ENCODE results near the gene RNASET2.
"Not testable (repeated sequence)": the region's sequence is repeated elsewhere in the genome, so short reads cannot be mapped to it uniquely, and the experiment has no call there.

RNASET2 gene

DNA sequence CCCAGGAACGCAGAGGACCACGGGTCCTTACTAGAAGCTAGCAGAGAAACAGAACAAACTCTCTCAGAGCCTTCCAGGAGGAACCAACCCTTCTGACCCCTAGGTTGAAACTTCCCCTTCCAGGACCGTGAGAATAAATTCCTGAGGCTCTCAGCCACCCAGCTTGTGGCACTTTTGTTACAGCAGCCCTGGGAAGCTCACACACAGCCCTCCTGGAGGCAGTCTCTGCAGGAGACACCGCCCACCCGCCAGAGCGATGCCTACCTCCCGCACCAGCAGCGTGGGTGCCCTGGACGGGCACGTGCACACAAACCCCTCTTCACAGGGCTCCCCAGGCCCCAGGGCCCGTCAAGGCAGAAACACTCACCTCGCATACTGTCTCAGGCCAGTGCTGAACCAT is 4.2 kb downstream of the RNASET2 start:
- Histone ChIP-seq H3K36me3 (ENCODE audit: insufficient read depth, low read length) (peaks cover 6% of the 10 kb centered on the region), H3K9me3 (ENCODE audit: low read length) (no peaks in the 10 kb centered on the region), H3K27me3 (ENCODE audit: control insufficient read depth in 1 of 2, insufficient read depth in 2 of 2, low read length in 2 of 2) (no peaks in the 10 kb centered on the region), H3K4me1 (ENCODE audit: insufficient read depth, low read length) (peaks cover 6% of the 10 kb centered on the region), H3K4me3 (ENCODE audit: low read depth in 1 of 2, low read length in 2 of 2) (no peak overlapping the region), H3K9ac (ENCODE audit: low read length) (no peak overlapping the region), H3K27ac (ENCODE audit: low read depth, low read length) (no peak overlapping the region)

DNA sequence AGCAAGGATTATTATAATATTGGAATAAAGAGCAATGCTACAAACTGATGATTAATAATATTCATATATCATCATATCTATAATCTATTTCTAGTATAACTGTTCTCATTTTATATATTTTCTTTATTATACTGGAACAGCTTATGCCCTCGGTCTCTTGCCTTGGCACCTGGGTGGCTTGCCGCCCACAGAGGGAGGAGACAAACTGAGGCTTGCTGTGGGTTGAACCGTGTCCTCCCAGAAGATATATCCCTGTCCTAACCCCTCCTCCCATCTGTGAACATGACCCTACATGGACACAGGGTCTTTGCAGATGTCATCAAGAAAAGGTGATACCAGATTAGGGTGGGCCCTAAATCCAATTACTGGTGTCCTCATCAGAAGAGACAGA is 4.7 kb downstream of the RNASET2 start:
- H3K4me3 ChIP-seq (ENCODE audit: low read depth in 1 of 2, low read length in 2 of 2): no peak overlapping the region
- H3K27ac ChIP-seq (ENCODE audit: low read depth, low read length): no peak overlapping the region
- no peaks in the 10 kb centered on the region for H3K9me3 ChIP-seq (ENCODE audit: low read length)
- H3K36me3 ChIP-seq (ENCODE audit: insufficient read depth, low read length): peaks cover 7% of the 10 kb centered on the region
- H3K27me3 ChIP-seq (ENCODE audit: control insufficient read depth in 1 of 2, insufficient read depth in 2 of 2, low read length in 2 of 2): no peaks in the 10 kb centered on the region
- H3K4me1 ChIP-seq (ENCODE audit: insufficient read depth, low read length): peaks cover 6% of the 10 kb centered on the region
- no peak overlapping the region for H3K9ac ChIP-seq (ENCODE audit: low read length)

DNA sequence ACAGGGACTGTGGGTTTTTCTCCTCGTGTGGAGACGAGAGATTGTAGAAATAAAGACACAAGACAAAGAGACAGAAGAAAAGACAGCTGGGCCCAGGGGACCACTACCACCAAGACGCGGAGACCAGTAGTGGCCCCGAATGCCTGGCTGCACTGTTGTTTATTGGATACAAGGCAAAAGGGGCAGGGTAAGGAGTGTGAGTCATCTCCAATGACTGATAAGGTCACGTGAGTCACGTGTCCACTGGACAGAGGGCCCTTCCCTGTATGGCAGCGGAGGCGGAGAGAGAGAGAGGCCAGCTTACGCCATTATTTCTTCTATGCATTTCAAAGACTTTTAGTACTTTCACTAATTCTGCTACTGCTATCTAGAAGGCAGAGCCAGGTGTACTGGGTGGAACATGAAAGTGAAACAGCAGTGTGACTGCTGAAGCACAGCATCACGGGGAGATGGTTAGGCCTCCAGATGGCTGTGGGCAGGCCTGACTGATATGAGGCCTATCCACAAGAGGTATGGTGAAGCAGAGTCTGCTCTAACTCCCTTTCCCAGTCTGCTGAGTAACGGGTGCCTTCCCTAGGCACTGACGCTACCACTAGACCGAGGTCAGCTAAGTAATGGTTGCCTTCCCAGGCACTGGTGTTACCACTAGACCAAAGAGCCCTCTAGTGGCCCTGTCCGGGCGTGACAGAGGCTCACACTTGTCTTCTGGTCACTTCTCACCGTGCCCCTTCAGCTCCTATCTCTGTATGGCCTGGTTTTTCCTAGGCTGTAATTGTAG is 5.3 kb downstream of the RNASET2 start:
- not testable (repeated sequence) for H3K4me1 ChIP-seq (ENCODE audit: insufficient read depth, low read length); H3K27ac ChIP-seq (ENCODE audit: low read depth, low read length); H3K9ac ChIP-seq (ENCODE audit: low read length); H3K9me3 ChIP-seq (ENCODE audit: low read length); H3K27me3 ChIP-seq (ENCODE audit: control insufficient read depth in 1 of 2, insufficient read depth in 2 of 2, low read length in 2 of 2); H3K36me3 ChIP-seq (ENCODE audit: insufficient read depth, low read length); H3K4me3 ChIP-seq (ENCODE audit: low read depth in 1 of 2, low read length in 2 of 2)

DNA sequence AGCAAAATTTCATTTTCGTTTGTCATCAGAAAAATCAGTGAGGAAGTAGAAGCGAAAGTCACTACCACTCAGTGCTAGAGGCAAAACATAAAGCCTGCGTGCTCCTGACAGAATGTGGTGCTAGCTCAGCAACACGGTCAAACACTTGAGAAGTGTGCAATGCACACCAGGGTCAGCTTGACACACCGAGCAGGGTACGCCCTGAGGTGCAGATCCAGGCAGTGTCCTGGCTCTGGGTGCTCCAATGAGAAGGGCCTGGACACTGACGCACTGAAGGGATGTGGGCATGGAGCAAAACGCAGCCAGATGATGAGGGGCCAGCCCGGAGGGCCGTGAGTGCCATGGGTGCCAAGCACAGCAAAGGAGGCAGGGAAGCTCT is 5.9 kb downstream of the RNASET2 start:
- peaks cover 2% of the 10 kb centered on the region for H3K4me1 ChIP-seq (ENCODE audit: insufficient read depth, low read length)
- H3K27me3 ChIP-seq (ENCODE audit: control insufficient read depth in 1 of 2, insufficient read depth in 2 of 2, low read length in 2 of 2): no peaks in the 10 kb centered on the region
- H3K36me3 ChIP-seq (ENCODE audit: insufficient read depth, low read length): peaks cover 7% of the 10 kb centered on the region
- no peak overlapping the region for H3K9ac ChIP-seq (ENCODE audit: low read length)
- H3K9me3 ChIP-seq (ENCODE audit: low read length): no peaks in the 10 kb centered on the region
- H3K4me3 ChIP-seq (ENCODE audit: low read depth in 1 of 2, low read length in 2 of 2): no peak overlapping the region
- H3K27ac ChIP-seq (ENCODE audit: low read depth, low read length): no peak overlapping the region

DNA sequence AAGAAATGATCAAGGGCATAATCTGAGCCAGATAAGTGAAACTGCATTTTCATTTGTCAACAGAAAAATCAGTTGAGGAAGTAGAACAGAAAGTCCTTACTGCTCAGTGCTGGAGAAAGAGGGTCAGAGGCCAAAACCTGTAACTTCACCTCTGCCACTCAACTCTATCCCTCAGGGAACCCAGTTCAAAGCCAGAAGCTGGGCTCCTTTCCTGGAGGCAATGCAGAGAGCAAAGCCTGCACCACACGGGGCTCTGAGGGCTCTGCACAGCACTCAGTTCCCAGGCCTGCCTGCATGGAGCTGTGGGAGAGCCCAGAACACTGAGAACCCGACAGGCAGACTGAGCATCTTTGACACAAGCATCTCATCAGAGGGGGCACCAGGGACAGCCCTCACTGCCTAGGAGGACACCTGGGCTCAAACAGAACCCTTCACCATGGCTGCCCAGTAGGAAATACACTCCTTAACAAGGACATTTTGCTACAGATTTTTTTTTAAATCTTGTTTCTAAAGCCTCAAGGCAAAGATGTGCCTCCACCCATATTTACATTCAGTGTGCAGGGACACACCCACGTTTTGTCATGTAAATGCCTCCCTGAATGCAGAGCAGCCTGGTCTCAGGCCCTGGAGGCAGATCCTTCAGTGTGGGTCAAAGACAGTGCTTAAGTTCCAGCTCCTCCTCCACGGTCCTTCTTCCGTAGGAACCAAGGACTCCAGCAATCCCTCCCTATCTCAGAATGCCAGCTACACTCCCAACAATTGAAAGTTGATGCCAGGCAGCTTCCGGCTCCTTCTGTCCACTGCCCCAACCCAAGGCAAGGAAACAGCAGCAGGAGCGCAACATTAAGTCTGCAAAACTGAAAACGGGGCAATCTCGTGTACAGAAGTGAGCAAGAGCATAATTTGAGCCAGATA is 6.6 kb downstream of the RNASET2 start:
- Histone ChIP-seq H3K9ac (ENCODE audit: low read length) (no peak overlapping the region), H3K27me3 (ENCODE audit: control insufficient read depth in 1 of 2, insufficient read depth in 2 of 2, low read length in 2 of 2) (no peaks in the 10 kb centered on the region), H3K36me3 (ENCODE audit: insufficient read depth, low read length) (peaks cover 7% of the 10 kb centered on the region), H3K4me1 (ENCODE audit: insufficient read depth, low read length) (no peaks in the 10 kb centered on the region), H3K4me3 (ENCODE audit: low read depth in 1 of 2, low read length in 2 of 2) (no peak overlapping the region), H3K9me3 (ENCODE audit: low read length) (no peaks in the 10 kb centered on the region), H3K27ac (ENCODE audit: low read depth, low read length) (no peak overlapping the region)

DNA sequence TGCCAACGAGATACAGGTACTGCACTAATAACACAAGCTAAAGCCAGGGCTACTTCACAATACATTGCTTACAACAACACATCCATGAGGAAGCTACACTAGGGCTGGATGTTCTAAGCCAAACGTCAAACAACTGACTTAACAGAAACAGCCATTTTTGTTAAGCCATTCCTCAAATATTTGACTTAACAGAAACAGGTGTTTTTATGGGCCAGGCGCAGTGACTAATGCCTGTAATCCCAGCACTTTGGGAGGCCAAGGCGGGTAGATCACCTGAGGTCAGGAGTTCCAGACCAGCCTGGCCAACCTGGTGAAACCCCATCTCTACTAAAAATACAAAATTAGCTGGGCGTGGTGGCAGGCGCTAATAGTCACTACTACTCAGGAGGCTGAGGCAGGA is 7.6 kb downstream of the RNASET2 start:
- not testable (repeated sequence) for H3K27me3 ChIP-seq (ENCODE audit: control insufficient read depth in 1 of 2, insufficient read depth in 2 of 2, low read length in 2 of 2); H3K9me3 ChIP-seq (ENCODE audit: low read length)

DNA sequence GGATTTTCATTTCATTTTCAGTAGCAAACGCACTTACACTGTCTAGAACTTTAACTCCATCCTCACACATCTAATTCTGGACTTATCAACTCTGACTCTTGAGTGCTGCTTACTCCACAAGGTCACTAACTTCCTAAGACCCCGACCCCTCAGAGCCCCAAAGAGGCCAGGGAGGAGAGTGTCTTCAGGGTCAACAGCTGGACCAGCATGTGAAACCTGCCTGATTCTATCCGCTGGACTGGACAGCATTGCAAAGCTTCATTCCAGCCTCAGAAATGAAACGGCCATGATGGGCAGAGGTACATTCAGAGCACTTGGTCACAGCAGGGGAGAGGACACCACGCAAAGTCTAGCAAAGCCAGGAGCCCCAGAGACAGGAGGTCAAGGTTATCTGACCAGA is 9.1 kb downstream of the RNASET2 start:
- no peak overlapping the region for H3K4me3 ChIP-seq (ENCODE audit: low read depth in 1 of 2, low read length in 2 of 2)
- H3K9ac ChIP-seq (ENCODE audit: low read length): no peak overlapping the region
- H3K27ac ChIP-seq (ENCODE audit: low read depth, low read length): no peak overlapping the region
- H3K36me3 ChIP-seq (ENCODE audit: insufficient read depth, low read length): peaks cover 7% of the 10 kb centered on the region
- no peaks in the 10 kb centered on the region for H3K4me1 ChIP-seq (ENCODE audit: insufficient read depth, low read length)
- no peaks in the 10 kb centered on the region for H3K9me3 ChIP-seq (ENCODE audit: low read length)
- no peaks in the 10 kb centered on the region for H3K27me3 ChIP-seq (ENCODE audit: control insufficient read depth in 1 of 2, insufficient read depth in 2 of 2, low read length in 2 of 2)

More for the DNA sequence above, 7.6 kb downstream of the RNASET2 start:
- not testable (repeated sequence) for H3K4me3 ChIP-seq (ENCODE audit: low read depth in 1 of 2, low read length in 2 of 2); H3K27ac ChIP-seq (ENCODE audit: low read depth, low read length); H3K9ac ChIP-seq (ENCODE audit: low read length); H3K36me3 ChIP-seq (ENCODE audit: insufficient read depth, low read length); H3K4me1 ChIP-seq (ENCODE audit: insufficient read depth, low read length)

DNA sequence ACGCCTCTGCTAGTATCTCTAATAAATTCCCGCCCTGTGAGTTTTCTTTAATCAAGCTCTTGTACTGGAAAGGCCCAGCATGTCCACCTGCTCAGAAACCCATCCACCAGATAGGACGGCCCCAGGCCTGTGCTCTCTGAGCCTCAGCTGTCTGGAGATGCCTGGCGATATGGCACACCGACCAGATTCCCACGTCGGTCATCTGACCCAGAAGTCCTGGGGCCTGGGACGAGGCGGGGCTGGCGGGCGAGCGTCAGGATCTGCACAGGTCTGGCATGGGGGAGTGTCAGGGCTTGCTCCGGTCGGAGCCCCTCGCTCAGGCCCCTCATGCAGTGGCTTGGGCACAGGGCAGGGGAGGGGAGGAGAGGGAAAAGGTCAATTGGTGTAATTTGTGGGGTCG is 10.2 kb downstream of the RNASET2 start:
- H3K27me3 ChIP-seq (ENCODE audit: control insufficient read depth in 1 of 2, insufficient read depth in 2 of 2, low read length in 2 of 2): no peaks in the 10 kb centered on the region
- no peak overlapping the region for H3K27ac ChIP-seq (ENCODE audit: low read depth, low read length)
- no peaks in the 10 kb centered on the region for H3K4me1 ChIP-seq (ENCODE audit: insufficient read depth, low read length)
- H3K9me3 ChIP-seq (ENCODE audit: low read length): no peaks in the 10 kb centered on the region
- no peak overlapping the region for H3K4me3 ChIP-seq (ENCODE audit: low read depth in 1 of 2, low read length in 2 of 2)
- H3K36me3 ChIP-seq (ENCODE audit: insufficient read depth, low read length): peaks cover 7% of the 10 kb centered on the region
- no peak overlapping the region for H3K9ac ChIP-seq (ENCODE audit: low read length)

DNA sequence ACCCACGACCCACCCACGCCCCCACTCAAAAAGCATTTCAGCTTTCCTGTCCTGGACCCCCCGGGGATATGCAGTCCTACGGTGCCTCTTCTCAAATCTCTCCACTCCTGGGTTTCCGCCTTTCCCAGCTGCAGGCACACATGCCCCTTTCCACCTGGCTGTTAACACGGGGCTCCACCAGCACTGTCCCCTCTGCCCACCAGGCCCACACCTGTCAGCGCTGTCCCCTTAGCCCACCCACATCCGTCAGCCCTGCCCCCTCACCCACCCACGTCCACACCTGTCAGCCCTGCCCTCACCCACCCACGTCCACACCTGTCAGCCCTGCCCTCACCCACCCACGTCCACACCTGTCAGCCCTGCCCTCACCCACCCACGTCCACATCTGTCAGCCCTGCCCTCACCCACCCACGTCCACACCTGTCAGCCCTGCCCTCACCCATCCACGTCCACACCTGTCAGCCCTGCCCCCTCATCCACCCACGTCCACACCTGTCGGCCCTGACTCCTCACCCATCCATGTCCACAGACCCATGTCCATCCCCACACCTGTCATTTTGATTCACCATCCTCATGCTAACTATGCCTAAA is 11.6 kb downstream of the RNASET2 start:
- Histone ChIP-seq H3K27ac (ENCODE audit: low read depth, low read length) (no peak overlapping the region), H3K27me3 (ENCODE audit: control insufficient read depth in 1 of 2, insufficient read depth in 2 of 2, low read length in 2 of 2) (no peaks in the 10 kb centered on the region), H3K36me3 (ENCODE audit: insufficient read depth, low read length) (peaks cover 7% of the 10 kb centered on the region), H3K4me3 (ENCODE audit: low read depth in 1 of 2, low read length in 2 of 2) (no peak overlapping the region), H3K9me3 (ENCODE audit: low read length) (no peaks in the 10 kb centered on the region), H3K9ac (ENCODE audit: low read length) (no peak overlapping the region), H3K4me1 (ENCODE audit: insufficient read depth, low read length) (no peaks in the 10 kb centered on the region)

DNA sequence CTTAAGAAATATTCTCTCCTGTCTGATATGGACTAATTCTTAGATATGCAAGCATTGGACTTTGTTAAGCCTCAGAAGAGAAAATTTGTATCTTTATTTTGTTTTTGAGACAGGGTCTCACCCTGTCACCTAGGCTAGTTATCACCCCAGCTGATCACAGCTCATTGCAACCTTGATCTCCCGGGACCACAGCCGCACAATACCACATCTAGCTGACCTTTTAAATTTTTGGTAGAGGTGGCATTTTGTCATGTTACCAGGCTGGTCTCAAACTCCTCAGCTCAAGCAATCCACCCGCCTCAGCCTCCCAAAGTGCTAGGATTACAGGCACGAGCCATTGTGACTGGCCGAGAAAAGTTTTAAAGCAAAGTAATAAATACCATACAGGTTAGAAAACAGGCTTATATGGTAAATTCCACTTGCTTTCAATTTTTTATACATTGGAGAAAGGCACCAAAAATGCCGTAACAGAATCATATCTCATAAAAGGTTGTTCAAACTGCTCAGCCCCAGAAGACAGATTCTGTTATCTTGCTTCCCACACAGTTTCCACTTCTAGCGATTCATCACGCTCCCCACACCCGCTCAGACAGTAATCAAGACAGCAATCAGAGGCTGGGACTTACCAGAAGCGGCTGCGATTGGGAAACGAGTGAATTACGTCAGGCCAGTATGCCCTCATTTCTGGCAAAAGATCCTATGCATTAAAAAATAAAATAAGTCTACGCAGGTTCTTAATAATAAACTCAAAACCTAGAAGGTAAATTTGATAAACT is 13.8 kb downstream of the RNASET2 start:
- Histone ChIP-seq H3K9ac (ENCODE audit: low read length) (no peak overlapping the region), H3K27me3 (ENCODE audit: control insufficient read depth in 1 of 2, insufficient read depth in 2 of 2, low read length in 2 of 2) (no peaks in the 10 kb centered on the region), H3K36me3 (ENCODE audit: insufficient read depth, low read length) (peaks cover 12% of the 10 kb centered on the region), H3K9me3 (ENCODE audit: low read length) (no peaks in the 10 kb centered on the region), H3K4me3 (ENCODE audit: low read depth in 1 of 2, low read length in 2 of 2) (no peak overlapping the region), H3K27ac (ENCODE audit: low read depth, low read length) (no peak overlapping the region), H3K4me1 (ENCODE audit: insufficient read depth, low read length) (no peaks in the 10 kb centered on the region)

DNA sequence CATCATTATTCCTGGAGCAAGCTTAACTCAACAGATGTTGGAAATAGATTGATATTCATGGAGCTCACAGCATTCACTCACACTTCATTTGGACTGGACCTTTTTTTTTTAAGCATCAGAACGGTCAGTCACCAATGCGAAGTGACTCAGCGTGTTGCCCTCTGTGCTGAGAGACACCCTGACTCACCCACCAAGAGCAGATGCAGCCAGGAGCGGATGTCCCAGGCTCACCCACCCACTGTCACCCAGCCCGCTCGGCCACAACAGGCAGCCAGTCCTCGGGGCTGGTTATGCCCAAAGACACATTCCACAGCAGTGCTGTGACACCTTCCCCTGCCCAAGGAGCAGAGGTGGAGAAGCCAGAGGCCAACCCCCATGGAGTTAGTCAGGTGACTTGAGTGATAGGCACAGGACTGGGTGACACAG is 15.7 kb downstream of the RNASET2 start:
- H3K36me3 ChIP-seq (ENCODE audit: insufficient read depth, low read length): peaks cover 7% of the 10 kb centered on the region
- no peak overlapping the region for H3K4me3 ChIP-seq (ENCODE audit: low read depth in 1 of 2, low read length in 2 of 2)
- no peak overlapping the region for H3K9ac ChIP-seq (ENCODE audit: low read length)
- no peaks in the 10 kb centered on the region for H3K4me1 ChIP-seq (ENCODE audit: insufficient read depth, low read length)
- no peaks in the 10 kb centered on the region for H3K9me3 ChIP-seq (ENCODE audit: low read length)
- H3K27me3 ChIP-seq (ENCODE audit: control insufficient read depth in 1 of 2, insufficient read depth in 2 of 2, low read length in 2 of 2): no peaks in the 10 kb centered on the region
- no peak overlapping the region for H3K27ac ChIP-seq (ENCODE audit: low read depth, low read length)

All from muscle layer of colon (tissue), 2 donors.